ENCODE results near the gene ABCD1.

ABCD1 gene

DNA sequence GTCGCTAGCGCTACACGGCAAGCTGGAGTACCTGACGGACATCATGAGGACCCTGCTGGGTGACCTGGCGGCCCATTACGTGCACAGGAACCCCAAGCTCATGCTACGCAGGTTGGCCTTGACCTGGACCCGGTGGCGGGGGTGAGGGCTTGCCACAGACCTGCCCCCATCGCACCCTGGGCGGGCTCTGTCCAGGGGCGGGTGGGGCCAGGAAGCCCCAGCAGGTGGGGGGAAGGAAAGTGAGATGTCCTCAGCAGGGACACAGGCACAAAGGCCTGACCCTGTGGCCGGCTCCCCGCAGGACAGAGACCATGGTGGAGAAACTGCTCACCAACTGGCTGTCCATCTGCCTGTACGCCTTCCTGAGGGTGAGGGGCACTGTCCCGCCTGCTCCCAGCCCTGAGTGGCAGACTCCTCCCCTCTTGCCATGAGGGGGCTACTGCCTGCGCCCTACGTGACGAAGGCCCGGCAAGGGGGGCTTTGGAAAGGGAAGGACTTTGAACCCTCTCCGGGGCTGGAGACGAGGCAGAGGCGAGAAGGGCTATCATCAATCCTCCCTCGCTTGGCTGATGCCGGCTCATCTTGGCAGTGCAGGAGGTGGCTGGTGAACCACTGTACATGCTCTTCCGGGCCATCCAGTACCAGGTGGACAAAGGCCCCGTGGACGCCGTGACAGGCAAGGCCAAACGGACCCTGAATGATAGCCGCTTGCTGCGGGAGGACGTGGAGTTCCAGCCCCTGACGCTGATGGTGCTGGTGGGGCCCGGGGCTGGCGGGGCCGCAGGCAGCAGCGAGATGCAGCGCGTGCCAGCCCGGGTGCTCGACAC, 50.9 kb downstream of the ABCD1 start:
- no peak for DNase-seq

DNA sequence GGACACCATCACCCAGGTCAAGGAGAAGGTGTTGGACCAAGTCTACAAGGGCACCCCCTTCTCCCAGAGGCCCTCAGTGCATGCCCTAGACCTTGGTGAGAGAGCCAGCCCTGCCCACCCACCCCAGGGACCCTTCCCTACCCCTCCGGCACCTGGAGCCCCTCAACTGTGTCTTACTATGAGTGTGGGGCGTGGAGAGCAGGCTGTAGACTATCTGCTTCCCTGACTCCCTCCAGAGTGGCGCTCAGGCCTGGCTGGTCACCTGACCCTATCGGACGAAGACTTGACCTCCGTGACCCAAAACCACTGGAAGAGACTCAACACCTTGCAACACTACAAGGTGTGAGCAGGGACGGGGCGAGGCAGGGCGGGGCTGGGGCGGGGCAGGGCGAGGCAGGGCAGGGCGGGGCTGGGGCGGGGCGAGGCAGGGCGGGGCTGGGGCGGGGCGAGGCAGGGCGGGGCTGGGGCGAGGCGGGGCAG, 51.5 kb downstream of the ABCD1 start:
- no peak for DNase-seq

DNA sequence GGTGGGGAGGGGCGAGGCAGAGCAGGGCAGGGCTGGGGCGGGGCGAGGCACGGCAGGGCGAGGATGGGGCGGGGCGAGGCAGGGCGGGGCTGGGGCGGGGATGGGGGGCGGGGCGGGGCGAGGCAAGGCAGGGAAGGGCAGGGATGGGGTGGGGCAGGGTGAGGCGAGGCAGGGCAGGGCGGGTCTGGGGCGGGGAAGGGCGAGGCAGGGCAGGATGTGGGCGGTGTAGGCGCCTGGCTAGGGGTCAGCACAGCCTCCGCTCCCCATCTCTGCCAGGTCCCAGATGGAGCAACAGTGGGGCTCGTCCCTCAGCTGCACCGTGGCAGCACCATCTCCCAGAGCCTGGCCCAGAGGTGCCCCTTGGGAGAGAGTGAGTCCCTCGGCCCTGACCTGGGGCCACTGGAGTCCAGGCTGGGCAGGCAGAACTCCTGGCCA, 52.0 kb downstream of the ABCD1 start:
- DNase-seq = no peak

GRCh38 chrX:153777261-153778090, 52.8 kb downstream of the ABCD1 start:
- no peak for DNase-seq

DNA sequence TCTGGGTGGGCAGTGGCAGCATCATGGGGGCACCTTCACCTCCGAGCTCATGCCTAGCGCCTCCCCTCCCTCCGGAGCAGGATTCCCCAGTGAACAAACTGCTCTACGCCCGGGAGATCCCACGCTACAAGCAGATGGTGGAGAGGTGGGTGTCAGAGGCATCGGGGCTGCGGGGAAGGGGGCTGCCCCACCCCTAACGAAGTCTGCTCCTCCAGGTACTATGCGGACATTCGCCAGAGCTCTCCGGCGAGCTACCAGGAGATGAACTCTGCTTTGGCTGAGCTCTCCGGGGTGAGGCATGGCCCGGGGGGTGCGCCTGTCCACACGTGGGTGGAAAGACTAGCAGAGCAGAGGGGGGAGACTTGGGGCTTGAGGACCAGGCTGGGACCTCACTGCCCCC, 53.5 kb downstream of the ABCD1 start:
- no peak for DNase-seq

DNA sequence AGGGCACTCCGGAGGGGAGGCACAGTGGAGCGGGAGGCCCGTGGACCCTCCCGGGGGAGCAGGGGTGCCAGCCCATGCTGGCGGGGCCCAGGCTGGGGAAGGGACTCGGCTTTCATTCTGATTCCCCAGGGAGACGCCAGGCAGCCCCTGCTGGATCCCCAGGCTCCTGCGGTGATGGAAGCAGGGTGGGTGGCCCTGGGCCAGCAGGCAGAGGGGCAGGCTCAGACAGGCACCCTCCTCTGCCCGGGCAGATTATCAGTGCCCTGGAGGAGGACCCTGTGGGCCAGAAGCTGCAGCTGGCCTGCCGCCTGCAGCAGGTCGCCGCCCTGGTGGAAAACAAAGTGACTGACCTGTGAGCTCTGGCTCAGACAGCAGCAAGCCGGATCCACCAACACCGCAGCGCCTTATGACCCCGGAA, 54.0 kb downstream of the ABCD1 start:
- DNase-seq = no peak

GRCh38 chrX:153779891-153780677, 55.4 kb downstream of the ABCD1 start:
- no peak for DNase-seq

- no peak for DNase-seq
These were observed 56.2 kb downstream of the ABCD1 start, which contains the start of gene SRPK3 for GRCh38 chrX:153780678-153781427. SRPK3 (plus strand) TSS chrX:153781041; CDS start chrX:153781087, 46 bp downstream.

DNA sequence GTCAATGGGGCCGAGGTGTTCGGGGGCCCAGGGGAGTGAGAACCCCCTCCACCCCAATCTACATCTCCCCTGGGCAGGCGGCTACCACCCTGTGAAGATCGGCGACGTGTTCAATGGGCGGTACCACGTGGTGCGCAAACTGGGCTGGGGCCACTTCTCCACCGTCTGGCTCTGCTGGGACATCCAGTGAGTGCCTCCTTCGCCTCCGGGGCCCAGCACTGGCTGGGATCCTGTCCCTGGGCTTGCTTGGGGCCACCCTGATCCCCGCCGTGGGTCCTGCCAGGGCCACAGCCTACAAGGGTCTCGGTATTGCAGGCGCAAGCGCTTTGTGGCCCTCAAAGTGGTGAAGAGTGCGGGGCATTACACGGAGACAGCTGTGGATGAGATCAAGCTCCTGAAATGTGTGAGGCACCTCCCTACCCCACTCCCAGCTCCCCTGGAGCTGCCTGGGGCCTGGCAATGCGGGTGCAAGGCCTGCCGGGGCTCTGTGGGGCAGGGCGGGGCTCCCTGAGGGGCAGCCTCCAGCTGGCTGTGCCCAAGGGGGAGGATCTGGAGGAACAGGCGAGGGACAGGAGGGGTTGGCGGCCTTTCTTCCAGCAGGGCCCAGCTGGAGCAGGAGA, 56.9 kb downstream of the ABCD1 start:
- DNase-seq = no peak

- no peak for DNase-seq
These were observed 57.7 kb downstream of the ABCD1 start for GRCh38 chrX:153782313-153782712.

DNA sequence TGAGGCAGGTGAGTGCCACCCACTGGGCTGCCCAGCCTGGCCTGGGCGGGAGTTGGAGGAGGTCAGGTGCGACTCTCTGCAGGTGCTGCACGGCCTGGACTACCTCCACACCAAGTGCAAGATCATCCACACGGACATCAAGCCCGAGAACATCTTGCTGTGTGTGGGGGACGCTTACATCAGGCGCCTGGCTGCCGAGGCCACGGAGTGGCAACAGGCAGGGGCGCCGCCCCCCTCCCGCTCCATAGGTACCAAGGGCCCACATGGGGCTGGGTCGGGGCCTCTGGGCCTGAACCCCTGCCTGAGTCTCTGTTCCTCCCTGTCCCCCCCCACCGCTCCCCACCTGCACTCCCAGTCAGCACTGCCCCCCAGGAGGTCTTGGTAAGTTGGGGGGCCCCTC, 58.2 kb downstream of the ABCD1 start:
- DNase-seq = no peak

GRCh38 chrX:153783378-153784013, 58.8 kb downstream of the ABCD1 start:
- no peak for DNase-seq

GRCh38 chrX:153784325-153784967, 59.8 kb downstream of the ABCD1 start:
- DNase-seq = no peak

- no peak for DNase-seq
These were observed 62.0 kb downstream of the ABCD1 start for GRCh38 chrX:153786669-153787068.

DNA sequence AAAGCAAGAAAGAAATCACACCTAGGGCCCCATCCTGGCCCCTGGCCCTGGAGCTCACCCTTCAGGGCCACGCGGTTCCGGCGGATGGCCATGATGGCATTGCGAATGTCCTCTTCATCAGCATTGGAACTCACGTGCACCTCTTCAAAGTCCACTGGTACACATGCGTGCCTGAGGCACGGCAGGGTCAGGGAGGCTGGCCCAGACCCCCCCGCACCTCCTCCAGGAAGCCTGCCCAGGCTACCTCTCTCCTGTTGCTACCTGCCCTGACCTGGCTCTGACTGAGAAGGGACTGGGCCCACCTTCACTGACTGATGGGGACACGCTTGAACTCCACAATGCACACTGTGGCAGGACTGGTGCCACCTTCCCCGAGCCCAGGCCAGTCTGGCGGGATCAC, 65.0 kb downstream of the ABCD1 start:
- DNase-seq = no peak

DNA sequence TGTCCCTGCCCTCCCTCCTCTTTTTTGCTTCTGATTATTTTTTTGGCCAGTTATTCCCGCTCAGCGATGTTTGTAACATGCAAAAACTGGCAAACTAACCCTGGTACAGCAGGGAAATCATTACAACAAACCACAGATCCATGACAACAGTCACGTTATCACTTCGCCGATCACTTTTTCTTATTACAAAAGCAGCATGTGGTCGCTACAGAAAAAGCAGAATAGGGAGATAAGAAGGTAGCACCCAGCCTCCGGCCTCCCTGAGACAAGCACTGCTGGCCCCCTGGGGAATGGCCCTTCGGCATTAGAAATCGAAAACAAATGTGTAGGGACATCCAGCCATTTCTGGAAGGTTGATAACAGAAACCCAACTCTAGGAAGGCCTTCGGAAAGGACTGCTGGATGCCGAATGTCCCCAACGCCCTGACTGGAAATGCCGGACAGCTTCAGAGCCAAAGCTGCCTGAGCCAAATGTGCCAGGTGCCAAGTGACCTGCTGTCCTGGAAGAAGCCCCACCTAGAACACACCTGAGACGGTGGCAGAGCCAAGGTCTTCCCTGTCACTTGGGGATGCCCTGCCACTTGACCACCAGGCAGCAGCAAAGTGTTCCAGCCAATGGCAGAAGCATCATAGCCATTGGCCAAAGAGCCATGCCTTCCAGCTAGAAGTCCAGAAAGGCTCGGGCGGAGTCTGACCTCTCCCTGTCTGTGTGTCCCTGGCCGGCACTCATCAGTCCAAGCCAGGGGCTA, 66.6 kb downstream of the ABCD1 start:
- DNase-seq = no peak

- DNase-seq = no peak
These were observed 67.7 kb downstream of the ABCD1 start for GRCh38 chrX:153792368-153792767.

DNA sequence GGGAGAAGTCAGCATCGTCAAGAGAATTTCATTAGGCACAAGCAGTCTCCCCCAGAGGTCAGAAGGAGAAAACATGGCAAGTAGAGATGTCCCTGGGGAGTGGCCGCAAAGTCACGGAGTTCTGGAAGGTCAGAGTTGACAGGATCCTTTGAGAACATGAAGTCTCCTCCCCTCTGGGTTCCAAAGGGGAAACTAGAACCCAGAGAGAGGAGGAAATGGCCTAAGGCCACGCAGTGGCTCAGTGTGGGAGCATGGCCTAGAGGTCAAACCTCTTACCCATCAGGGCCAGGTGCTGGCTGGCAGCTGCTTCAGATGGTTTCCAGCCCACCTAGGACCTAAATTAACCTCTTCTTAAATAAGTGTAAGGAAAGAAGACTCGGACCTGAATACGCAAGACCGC, 68.6 kb downstream of the ABCD1 start:
- DNase-seq = no peak
